ENCODE measurements around the gene COX14.

DNA sequence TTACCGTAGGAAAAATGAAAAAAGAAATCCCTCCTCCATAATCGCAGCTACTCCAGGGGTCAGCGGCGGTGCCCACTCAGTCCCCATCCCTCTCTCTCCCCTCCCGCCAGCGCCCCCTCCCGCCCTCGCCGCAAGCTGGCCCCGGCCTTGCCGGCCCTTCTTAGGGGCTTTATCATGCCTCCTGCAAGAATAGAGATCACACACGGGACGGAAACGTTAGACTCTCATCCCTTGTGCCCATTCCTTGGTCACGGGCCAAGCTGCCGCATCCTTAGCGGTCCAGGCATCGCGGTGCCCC is 692 bp upstream of the COX14 start:
- TF ChIP-seq EZH2 (IDR thresholded peaks at IDR 0.05; ENCODE audit: insufficient read depth, low read length), result no peak
- TF ChIP-seq, protein P1, sequence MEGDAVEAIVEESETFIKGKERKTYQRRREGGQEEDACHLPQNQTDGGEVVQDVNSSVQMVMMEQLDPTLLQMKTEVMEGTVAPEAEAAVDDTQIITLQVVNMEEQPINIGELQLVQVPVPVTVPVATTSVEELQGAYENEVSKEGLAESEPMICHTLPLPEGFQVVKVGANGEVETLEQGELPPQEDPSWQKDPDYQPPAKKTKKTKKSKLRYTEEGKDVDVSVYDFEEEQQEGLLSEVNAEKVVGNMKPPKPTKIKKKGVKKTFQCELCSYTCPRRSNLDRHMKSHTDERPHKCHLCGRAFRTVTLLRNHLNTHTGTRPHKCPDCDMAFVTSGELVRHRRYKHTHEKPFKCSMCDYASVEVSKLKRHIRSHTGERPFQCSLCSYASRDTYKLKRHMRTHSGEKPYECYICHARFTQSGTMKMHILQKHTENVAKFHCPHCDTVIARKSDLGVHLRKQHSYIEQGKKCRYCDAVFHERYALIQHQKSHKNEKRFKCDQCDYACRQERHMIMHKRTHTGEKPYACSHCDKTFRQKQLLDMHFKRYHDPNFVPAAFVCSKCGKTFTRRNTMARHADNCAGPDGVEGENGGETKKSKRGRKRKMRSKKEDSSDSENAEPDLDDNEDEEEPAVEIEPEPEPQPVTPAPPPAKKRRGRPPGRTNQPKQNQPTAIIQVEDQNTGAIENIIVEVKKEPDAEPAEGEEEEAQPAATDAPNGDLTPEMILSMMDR (IDR thresholded peaks at IDR 0.05; ENCODE audit: insufficient read depth, low read depth, low read length), result no peak
